Measurements from ENCODE around the gene ITGA3. TPM values are rescaled to one million over a fixed set of nuclear protein-coding genes. Genes with fewer than 3 reads are reported as not detected.

Gene ITGA3
- total RNA-seq, 4 donors from 2014 or later = 145 to 246 (median 172) TPM

GRCh38 chr17:50051082-50051576, 4.8 kb upstream of the ITGA3 start:
- H3K4me1 ChIP-seq = peaks cover 6 to 51% of the 10 kb centered on the region in 2 donors
- 75 to 79% methylated on average over 4 of the region's 4 CpGs for WGBS, 2 donors
- no peak for TF ChIP-seq POLR2A (IDR thresholded peaks at IDR 0.05)
- TF ChIP-seq, protein P1, sequence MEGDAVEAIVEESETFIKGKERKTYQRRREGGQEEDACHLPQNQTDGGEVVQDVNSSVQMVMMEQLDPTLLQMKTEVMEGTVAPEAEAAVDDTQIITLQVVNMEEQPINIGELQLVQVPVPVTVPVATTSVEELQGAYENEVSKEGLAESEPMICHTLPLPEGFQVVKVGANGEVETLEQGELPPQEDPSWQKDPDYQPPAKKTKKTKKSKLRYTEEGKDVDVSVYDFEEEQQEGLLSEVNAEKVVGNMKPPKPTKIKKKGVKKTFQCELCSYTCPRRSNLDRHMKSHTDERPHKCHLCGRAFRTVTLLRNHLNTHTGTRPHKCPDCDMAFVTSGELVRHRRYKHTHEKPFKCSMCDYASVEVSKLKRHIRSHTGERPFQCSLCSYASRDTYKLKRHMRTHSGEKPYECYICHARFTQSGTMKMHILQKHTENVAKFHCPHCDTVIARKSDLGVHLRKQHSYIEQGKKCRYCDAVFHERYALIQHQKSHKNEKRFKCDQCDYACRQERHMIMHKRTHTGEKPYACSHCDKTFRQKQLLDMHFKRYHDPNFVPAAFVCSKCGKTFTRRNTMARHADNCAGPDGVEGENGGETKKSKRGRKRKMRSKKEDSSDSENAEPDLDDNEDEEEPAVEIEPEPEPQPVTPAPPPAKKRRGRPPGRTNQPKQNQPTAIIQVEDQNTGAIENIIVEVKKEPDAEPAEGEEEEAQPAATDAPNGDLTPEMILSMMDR (IDR thresholded peaks at IDR 0.05) = no peak

DNA sequence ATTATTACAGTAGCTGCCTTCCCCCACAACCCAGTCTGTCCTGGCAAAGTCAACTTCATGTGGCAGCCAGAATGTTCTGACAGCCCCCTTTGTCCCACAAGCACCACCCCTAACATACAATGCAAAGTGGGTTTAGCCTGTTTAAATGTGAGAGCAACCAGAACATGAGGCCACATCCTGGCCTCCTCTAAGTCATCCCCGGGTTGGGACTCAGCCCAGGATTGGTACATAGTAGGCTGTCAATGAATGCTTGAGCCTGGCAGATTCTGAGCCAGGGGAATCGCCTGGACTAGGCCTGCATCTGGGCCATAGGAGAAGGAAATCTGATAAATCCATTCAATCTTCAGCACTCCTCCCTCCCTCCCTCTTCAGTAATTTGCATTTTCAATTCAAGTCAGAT, 4.3 kb upstream of the ITGA3 start:
- Histone ChIP-seq H3K27ac (no peak overlapping the region), H3K36me3 (peaks cover 0 to 5% of the 10 kb centered on the region in 2 donors), H3K27me3 (no peaks in the 10 kb centered on the region), H3K4me1 (peaks cover 6 to 51% of the 10 kb centered on the region in 2 donors), H3K9me3 (no peaks in the 10 kb centered on the region), H3K4me3 (replicated peaks in 1 of 3) (no peak overlapping the region)
- TF ChIP-seq, protein P1 (IDR thresholded peaks at IDR 0.05) = no peak
- no peak for TF ChIP-seq POLR2A (IDR thresholded peaks at IDR 0.05)
- DNase-seq = no peak
- intact Hi-C loops (cut with DNase I) = no loop called here
- 71 to 88% methylated on average over 2 of the region's 2 CpGs for WGBS, 2 donors

More at GRCh38 chr17:50051082-50051576, 4.8 kb upstream of the ITGA3 start:
- DNase-seq = no peak
- intact Hi-C loops (cut with DNase I) = no loop called here
- Histone ChIP-seq H3K4me3 (replicated peaks in 1 of 3) (no peak overlapping the region), H3K9me3 (no peaks in the 10 kb centered on the region), H3K27ac (no peak overlapping the region), H3K36me3 (peaks cover 0 to 1% of the 10 kb centered on the region in 2 donors), H3K27me3 (no peaks in the 10 kb centered on the region)

DNA sequence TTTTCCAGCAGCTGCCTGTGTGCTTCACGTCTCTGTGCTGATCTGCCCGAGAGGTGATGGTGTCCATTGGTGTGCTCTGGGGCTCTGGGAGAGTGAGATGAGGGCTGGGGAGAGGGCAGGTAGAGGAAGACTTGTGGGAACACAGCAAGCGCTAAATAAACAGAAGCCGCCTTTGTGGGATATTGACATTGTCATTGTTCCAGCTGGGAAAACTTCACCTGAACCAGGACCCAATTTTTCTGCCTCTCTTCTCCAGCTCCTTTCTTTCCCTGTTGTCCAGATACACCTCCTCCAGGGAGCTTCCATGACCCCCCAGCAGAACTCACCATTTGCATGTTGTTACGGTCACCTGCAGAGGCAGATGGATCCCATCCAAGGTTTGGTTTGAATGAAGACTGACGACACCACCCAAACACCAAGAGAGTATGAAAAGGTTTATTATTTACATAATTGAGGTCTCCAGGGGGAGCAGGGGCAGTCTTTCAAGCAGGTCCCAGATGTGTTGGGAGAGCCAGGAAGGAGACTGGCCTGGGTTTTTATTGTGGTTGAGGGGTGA, 3.6 kb upstream of the ITGA3 start:
- Histone ChIP-seq H3K4me1 (peaks cover 6 to 48% of the 10 kb centered on the region in 2 donors), H3K9me3 (no peaks in the 10 kb centered on the region), H3K27ac (peak overlapping the region in 1 of 3 donors; percentile 49), H3K27me3 (no peaks in the 10 kb centered on the region), H3K4me3 (replicated peaks in 1 of 3) (no peak overlapping the region), H3K36me3 (peaks cover 0 to 5% of the 10 kb centered on the region in 2 donors)
- TF ChIP-seq, protein P1 (IDR thresholded peaks at IDR 0.05) = no peak
- TF ChIP-seq POLR2A (IDR thresholded peaks at IDR 0.05) = no peak
- intact Hi-C loops (cut with DNase I) = no loop called here
- whole genome bisulfite sequencing, 2 donors = 89 to 92% methylated on average over 6 of the region's 6 CpGs
- DNase-seq = no peak

DNA sequence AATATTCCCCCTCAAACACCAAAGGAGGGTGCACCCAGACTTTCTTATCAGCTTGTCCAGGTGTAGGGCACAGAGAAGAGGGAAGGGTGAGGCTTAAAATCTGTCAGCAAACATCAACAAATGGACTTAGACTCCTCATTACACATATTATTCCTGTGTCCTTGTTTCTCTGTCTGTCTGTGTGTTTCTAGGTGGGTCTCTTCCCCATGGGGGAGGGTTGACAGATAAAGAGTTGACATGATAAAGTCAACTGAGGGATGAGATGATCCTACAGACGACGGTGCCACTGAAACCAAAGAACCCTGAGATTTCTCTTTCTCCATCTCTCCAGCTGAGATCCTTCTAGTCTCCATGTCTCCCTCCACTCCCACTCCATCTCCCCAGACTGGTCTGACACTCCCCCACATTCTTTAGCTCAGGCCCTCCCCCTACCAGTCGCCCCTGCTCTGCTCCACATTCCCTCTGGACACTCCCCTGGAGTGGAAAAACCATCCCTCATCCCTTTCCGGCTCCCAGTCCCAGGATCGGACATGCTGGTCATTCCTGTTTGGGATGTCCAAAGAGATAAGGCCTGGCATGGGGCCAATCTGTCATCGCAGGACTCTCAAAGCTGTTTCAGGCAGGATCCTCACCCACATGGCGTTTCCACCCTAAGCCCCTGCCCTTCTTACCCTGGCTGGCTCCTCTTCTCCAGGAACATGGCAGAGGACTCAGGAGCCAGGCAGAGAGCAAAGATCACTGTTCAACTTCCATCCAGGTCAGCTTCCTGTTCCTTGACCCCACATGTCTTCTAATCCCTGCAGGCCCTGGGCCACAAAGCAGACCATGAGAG, 2.9 kb upstream of the ITGA3 start:
- Histone ChIP-seq H3K27ac (peak overlapping the region in 2 of 3 donors; percentile 49 to 50), H3K36me3 (peaks cover 0 to 5% of the 10 kb centered on the region in 2 donors), H3K4me1 (peaks cover 9 to 48% of the 10 kb centered on the region in 2 donors), H3K27me3 (no peaks in the 10 kb centered on the region), H3K4me3 (replicated peaks in 1 of 3) (no peak overlapping the region), H3K9me3 (no peaks in the 10 kb centered on the region)
- peak in 1 of 2 donors; percentile 47 for DNase-seq
- intact Hi-C loops (cut with DNase I) = no loop called here
- TF ChIP-seq POLR2A (IDR thresholded peaks at IDR 0.05) = no peak
- TF ChIP-seq, protein P1 (IDR thresholded peaks at IDR 0.05) = no peak
- WGBS, 2 donors = 63 to 65% methylated on average over 6 to 7 of the region's 7 CpGs

DNA sequence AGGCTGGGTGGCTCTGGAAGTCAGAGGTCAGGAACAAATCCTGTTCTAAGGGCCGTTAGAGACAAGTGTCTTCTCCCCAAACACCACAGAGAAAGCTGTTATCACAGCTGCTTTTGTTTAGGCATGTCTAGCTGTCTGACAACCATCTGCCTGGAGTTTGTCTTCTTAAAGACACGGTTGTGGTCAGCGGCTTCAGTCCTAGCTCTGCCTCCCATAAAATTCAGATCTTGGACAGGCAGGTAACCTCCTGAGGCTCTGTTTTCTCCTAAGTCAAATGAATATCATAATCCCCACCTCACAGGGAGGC, 2.3 kb upstream of the ITGA3 start:
- DNase-seq = no peak
- no peaks in the 10 kb centered on the region for H3K27me3 ChIP-seq
- H3K4me3 ChIP-seq (replicated peaks in 1 of 3) = no peak overlapping the region
- H3K36me3 ChIP-seq = peaks cover 0 to 5% of the 10 kb centered on the region in 2 donors
- peaks cover 9 to 53% of the 10 kb centered on the region in 2 donors for H3K4me1 ChIP-seq
- WGBS, 2 donors = 62 to 74% methylated on average over 3 of the region's 3 CpGs
- H3K27ac ChIP-seq = peak overlapping the region in 2 of 3 donors; percentile 49 to 50
- TF ChIP-seq, protein P1 (IDR thresholded peaks at IDR 0.05) = no peak
- TF ChIP-seq POLR2A (IDR thresholded peaks at IDR 0.05) = no peak
- intact Hi-C loops (cut with DNase I) = no loop called here
- no peaks in the 10 kb centered on the region for H3K9me3 ChIP-seq

All from thyroid gland (tissue), 4 donors.